Suppressor macrophage treated with lipopolysaccharide for 4 hours (primary cell): ENCODE data around the gene PTPRG.

Source experiments
- DNase-seq: peaks from one replicate; pipeline ENCODE4 v3.0.0-alpha.2; 2020

PTPRG gene

DNA sequence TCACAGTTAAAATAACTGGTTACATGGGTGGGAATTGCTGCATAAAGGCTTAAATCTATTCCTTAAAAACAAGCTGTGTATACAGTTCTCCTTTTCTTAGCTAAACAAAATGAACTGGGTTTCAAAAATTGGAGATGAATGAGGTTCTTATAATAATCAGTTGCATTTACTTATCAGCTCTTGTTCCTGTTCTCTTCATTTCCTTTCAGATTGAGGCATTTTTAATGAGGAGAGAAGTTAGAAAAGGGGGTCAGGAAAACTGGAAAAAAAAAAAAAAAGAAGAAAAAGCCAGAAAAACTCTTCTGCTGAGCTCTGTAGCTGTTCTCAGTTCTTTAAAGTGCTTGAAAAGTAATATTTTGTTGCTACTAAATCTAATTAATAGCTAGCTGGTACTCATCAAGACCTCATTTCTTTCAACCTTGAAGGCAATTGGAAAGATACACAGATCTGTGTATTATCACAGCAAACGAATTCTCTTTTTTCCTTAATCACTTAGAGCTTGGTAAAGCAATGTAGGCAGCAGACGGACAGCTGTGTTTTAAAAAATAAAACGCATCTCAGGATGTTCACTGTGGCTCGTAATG is 32.2 kb downstream of the PTPRG start:
- no peak for DNase-seq

DNA sequence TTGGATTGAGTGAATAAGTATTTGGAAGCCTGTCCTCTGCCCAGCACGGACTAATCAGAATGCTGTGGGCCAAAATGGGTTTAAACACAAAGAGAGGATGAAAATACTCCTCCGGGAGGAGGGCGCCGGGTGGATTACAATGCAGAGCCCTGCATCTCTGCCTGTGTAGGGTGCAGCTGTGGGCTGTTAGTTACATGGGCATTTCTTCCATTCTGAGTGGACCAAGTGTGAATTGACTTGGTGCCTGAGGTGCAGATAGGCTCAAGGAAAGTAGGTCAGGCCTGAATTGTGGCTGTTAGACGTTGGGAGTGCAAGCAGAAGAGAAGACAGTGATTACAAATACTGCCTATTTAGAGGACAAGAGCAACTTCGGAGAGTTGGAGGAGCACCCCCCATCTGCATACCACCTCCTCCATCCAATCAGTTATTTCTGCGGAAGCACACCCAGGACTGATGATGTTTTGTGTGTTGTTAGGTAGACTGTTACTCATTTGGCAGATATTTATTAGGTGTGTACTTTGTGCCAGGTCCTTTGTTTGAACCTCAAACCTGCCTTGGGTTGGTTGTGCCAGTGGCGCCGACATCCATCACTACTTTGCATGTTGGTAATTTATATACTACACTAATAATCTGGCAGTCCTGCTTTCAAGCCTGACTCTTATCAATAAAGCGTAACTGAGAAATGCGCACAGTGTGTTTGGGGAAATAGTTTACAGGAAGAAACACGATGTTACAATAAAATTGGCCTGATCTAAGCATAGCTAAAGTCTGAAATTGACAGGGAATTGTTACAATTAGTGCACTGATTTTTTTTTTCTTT is 33.0 kb downstream of the PTPRG start:
- DNase-seq, result no peak

DNA sequence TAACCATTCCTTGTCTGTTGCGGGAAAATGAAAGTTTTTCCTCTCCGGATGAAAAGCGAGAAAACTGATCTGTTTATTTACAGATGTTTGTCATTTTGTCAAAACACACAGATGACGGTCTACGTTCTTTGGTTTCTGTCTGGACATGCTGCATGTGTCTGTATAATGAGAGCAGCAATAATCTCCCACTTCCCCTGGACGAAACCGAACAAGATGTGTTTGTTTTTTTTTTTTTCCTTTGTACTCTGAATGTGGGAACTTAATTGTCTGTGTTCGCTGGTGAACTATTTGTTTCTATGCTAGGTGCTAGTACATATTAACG is 33.6 kb downstream of the PTPRG start:
- no peak for DNase-seq

DNA sequence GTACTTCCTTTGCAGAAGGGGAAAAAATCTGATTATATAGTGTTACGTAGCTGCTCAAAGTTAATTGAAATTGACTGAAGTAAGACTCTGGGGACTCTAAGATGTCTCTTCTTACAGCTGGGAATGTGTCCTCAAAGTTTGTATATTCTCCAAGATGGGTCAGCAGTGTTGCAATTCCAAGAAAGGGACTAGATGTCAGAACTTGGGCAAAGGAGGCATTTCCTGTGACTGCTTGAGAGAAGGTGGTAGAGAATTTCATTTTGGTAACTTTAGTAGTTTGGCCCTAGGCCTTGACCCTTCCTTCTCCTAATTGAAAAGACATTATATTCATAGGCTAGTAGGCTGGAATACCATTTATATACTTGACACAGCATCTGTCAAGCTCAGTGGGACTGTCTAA is 33.9 kb downstream of the PTPRG start:
- DNase-seq, result no peak

DNA sequence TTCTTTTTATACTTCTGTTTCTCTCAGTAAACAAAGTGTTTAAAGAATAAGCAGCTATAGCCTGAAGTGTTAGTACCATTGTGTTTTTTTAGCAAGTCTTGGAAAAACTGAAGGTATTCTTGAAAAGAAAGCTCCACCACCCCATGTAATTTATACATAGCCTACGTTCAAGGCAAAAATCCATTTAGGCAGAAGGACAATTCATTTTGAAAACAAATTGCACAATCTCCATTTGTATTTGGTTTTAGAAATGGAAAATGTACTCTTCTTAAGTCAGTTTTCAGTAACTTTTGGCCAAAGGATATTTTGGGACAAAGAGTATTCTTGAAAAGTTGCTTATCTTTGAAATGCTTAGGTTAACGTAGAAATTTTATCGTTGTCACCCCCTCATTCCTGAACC is 34.5 kb downstream of the PTPRG start:
- no peak for DNase-seq

DNA sequence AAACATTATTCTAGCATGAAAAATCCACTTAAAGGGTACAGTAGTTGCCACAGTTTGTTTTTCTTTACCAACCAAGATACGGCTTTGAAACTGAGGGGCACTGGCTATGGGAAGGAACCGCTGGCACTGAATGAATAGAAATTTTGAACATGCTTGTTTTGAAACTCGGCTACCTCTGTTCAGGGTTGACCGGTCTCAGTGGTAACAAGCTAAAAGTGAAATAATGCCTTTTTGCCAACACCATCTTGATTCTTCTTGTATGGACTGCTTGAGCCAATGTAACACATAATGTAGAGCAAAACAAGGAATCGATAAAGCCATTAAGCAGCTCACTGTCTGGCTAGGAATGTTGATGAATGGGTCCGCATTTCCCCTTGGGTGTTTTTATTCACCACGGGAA is 36.5 kb downstream of the PTPRG start:
- DNase-seq, result no peak

DNA sequence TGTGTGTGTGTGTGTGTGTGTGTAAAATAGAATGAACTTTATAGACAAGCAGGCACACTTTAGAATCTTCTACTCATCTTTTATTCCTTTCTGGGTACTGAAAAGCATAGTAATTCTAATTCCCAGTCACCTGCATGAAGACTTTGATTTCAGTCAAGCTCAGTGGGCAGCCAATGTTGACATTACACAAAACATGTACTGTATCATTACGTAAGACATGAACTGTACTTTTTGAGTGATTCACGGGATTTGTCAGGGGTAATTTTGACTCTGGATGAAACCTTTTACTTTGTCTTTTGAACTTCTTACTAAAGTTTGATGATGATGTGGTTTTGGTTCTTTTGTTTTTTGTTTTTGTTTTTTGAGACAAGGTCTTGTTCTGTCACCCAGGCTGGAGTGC is 38.8 kb downstream of the PTPRG start:
- DNase-seq, result no peak

DNA sequence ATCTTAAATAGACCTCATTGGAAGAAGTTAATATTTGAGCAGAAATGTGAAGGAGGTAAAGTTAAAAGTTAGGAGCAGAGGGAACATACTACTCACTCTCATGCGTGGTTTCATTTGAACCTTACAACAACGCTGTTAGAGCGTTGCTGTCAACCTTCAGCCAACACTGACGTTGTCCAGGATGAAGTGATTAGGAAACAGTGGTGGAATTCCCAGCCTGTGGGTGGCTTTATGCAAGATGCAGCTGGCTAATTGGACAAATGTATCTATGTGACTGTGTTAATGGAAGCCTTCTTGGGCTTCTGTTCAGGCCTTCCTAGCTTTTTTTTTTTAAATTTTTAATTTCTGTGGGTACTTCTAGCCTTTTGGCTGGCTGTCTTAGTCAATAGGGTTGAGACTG is 40.5 kb downstream of the PTPRG start:
- no peak for DNase-seq

DNA sequence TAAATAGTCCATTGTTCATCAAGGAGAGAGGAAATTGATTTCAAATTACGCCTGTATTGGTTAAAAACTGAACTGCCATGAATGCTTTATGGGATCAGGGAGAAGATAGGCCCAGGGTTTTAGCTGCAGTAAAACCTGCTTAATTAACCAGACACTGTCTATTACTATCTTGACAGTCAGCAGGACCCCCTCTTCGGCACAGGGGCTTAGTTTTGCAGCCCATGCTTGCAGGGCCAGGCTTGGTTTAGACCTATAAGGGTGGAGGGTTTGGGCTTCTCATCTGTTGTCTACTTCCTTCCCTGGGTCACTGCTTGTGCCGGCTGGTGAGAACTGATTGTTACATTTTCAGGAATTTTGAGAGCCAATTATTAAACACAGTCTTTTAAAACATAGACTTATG is 41.1 kb downstream of the PTPRG start:
- DNase-seq, result no peak

DNA sequence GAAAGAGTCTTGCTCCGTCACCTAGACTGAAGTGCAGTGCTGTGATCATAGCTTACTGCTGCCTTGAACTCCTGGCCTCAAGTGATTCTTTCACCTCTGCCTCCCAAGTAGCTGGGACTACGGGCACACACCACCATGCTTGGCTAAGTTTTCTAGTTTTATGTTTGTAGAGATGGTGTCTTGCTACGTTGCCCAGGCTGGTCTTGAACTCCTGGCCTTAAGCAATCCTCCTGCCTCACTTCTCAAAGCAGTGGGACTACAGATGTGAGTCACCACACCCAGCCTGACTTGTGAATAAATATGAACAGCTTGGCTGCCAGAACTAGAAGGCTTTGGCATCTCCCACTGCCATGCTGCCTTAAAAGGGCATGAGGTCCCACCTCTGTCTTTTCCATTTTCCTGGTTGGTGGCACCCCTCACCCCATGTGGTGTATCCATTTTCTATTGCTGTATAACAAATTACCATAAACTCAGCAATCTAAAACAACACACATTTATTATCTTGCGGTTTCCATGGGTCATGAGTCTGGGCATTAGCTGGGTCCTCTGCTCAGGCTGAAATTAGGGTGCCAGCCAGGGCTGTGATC is 44.3 kb downstream of the PTPRG start:
- DNase-seq, result no peak

DNA sequence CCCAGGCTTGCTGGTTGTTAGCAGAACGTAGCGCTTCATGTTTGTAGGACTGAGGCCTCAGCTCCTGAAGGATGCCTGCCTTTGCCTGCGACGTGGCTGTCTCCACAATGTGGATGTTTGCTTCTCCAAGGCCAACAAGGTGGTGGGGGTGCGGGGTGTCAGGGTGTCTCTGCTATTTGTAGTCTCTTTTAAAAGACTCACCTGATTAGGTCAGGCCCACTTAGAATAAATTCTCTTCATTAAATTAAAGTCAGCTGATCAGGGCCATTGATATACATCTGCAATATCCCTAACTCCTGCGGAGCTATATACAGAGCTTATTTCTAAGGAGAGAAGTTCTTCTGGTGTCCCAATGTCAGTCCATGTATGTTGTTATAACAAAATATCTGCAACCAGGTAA is 44.8 kb downstream of the PTPRG start:
- DNase-seq, result no peak

DNA sequence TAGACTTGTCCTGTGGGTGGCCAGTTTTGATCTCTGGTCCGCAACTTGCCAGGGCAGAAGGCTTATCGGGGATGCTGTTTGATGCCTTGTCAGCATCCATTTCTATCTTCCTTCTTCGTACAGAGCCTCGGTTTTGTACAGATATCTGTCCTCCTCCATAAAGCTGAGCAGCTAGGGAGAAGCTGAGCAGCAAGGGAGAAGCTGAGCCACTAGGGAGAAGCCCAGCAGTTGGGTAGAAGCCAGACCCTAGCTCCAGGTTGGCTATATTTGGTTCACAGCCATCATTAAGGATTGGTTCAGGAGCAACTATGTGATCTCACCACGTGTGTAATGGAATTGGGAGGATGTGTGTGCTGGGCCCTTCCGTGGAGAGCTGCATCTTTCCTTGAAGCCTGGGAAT is 46.7 kb downstream of the PTPRG start:
- DNase-seq, result no peak

DNA sequence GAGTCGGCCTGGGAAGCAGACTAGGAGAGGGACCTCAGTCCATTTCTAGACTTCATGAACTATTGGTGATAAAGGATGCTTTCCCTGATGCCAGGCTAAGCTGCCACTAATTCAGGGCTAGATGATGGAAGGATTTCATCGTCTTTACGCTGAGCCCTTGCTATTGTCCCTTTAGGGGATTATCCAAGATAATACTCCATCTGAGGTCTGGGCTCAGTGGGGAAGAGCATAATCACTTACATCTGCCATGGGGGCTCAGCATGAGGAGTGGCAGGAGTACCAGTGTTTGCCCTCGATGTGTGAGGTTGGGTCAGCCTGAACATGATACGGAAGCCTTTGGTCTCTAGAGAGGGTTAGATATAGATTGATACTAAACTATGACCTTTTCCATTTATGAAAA is 47.3 kb downstream of the PTPRG start:
- no peak for DNase-seq

DNA sequence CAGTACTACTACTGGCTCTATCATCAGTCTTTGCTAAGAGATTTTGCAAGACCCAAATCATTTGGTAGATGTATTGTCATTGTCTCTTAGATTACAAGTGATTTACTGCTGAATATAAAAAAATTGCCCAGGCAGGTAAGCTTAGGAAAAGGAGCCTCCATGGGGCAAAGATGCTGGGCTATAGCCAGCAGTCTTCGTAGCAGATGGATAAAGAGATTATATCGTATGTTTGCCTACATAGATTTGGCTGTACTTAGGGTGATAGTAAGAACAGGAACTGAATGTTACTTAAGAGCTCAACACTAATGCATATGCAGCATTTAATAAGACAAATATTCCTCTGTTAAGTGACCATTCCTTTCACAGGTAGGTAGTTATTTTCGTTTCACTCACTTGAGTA is 48.9 kb downstream of the PTPRG start:
- no peak for DNase-seq

DNA sequence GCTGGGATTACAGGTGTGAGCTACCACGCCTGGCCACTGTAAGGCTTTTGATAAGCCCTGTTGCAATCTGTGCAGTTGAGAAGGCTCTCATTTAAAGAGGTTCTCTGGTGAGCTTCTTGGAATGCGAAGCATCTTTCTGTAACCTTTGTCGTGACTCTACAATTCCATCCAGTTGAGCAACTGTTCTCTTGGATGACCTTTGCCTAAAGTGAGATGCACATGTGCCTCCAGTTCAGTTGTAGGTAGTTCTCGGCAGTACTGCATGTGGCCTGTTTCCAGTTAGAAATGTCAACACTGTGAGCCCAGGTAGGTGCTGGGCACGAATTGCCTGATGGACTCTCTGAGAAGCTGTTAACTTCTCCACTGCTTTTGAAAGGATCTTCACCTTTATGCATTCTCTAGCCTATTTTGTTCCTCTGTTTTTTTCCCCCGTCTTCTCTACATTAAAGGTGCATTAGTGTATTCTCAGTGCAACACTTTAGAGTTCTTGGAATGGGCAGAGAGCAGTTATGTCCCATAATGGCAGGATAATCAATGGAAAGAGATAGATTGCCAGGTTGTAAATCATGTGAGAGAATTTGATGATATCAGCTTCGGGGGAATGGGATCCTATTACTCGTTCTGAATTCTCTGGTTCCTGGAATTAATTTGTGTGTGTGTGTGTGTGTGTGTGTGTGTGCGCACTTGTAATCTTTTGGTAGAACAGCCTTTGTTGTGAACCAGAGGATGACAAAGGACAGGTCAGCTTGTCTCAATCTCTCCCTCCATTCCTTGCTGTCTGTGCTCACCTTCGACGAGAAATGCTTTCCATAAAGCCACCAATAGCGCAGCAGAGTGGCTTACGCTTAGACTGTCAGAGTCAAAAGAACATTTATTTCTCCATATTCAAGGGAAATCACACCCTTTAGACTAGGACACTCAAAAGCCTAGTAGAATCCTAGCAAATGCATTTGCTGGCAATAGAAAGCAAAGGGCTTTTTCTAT is 51.1 kb downstream of the PTPRG start:
- no peak for DNase-seq

DNA sequence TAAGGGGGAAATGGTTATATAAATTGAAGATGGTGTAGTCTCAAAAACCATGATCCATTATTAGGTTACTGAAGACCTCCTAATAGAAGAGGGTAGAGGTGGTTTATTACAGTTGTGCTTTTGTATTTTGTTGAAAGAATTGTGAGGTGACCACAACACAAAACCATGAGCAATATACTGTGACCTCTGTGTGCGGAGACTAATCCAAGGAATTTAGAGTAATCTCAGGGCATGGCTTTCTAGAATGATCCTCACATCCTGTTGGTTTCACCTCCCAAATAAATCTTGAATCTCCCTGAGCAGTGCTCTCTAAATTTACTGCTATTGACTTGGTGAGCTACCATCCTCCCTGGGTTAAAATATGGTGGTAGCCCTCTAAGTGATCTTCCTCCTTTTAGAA is 52.3 kb downstream of the PTPRG start:
- DNase-seq, result no peak

DNA sequence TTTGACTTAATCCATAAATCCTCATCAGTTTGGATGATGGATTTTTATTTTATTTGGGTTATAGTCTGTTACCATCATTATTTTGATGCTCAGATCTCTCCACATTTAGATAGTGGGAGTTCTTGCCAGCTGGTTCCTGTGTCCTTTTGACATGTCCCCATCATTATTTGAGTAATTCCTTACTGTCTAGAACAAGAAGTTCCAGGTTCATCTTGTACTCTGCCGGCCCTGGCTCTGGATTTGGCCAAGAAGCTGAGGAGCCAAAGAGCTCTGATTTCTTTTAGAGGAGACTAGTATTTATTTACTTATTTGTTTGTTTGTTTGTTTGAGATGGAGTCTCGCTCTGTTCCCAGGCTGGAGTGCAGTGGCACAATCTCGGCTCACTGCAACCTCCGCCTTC is 54.3 kb downstream of the PTPRG start:
- DNase-seq, result no peak

DNA sequence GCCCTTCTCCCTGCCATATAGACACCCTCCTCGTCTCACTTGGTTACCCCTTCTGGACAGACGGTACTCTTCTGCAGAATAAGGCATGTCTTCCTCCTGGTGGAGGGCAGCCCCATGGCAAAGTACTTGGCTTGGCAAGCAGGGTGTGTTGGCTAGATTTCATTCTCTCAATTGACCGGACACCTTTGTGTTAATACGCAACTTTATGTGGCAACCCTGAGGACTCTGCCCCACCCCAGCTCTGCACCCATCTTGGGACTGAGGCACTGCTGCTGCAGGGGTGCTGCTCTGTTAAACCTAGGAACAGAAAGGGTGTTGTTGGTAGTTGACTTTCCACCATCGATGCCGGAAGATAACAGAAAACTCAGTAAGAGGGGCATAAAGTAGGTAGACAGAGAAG is 55.2 kb downstream of the PTPRG start:
- DNase-seq, result no peak

DNA sequence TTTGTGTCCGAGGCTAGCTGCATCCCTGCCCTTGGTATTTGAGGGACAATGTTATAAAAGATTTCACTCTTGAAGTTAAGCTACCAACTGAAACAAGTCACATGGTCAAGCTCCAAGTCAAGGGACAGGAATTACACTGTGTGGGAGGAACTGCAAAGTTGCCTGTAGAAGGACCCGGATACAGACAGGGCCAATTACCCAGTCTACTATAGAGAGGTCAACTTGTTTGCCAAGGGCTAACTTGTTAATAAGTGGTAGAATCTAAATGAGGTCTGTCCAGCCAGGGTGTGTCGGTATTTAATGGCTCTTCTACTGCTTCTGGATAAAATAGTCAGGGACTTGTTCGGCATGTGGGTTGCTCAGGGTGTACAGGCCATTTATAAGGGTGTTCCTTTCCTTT is 55.7 kb downstream of the PTPRG start:
- DNase-seq, result no peak

DNA sequence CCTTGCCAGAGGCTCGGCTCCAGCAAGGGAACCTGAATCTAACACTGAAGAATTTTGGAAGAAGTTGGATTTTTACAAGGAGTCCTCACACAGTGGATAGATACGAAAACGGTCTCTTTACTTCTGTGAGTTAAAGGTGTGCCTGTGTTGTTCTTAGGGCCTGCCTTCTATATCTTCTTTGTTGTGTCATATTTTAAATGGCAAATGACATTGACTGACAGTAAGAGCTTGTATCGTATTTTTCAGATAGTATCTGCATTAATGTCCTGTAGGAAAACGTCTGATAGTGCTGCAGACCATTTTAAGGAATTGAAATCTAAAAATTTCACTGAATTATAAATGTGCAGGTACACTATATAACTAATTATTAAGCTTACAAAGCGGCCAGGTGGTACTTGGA is 56.3 kb downstream of the PTPRG start:
- no peak for DNase-seq

DNA sequence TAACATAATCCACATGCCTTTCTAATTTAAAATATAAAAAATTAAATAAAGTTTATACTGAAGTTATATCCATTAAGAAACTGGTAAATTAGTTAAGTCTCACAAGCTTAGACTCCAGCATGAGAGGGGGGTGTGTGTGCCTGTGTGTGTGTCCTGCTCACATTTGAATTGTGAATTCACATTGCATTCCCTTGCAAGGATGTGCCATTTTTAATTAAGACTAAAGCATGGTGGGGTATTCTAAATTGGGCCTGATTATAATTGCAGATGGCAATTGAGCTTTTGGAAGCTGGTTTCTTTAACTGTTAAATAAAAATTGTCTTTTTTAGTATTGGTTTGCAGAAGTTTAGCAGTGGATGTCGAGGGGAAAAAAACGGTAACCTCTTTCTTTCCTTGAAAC is 56.9 kb downstream of the PTPRG start:
- no peak for DNase-seq

DNA sequence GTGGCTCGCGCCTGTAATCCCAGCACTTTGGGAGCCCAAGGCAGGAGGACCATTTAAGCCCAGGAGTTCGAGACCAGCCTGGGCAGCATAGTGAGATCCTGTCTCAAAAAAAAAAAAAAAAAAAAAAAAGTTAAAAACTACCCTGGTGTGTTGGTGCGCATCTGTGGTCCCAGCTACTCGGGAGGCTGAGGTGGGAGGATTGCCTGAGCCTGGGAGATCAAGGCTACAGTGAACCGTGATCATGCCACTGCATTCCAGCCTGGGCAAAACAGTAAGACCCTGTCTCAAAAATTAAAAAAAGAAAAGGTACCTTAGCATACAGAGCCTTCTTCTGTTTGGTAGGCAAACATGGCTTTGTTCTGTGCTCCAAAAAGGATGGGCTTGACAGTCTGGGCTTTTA is 57.5 kb downstream of the PTPRG start:
- no peak for DNase-seq

DNA sequence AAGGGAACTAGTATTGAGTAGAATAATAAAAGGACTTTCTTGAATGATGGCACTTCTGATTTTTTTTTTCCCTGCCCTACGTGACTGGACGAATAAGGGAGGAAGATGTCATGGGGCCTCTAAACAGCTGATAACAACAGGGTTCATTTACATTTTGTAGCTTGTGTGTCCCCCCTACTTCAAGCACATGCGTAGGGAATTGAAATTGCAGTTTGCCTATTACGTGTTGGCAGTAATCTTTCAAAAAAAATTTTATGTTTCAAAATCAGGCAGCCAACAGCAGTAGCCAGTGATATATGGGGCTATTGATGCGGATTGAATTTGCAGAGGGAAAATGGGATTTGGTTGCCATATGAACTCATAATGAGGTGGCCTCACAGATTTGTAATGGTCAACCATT is 58.7 kb downstream of the PTPRG start:
- no peak for DNase-seq

DNA sequence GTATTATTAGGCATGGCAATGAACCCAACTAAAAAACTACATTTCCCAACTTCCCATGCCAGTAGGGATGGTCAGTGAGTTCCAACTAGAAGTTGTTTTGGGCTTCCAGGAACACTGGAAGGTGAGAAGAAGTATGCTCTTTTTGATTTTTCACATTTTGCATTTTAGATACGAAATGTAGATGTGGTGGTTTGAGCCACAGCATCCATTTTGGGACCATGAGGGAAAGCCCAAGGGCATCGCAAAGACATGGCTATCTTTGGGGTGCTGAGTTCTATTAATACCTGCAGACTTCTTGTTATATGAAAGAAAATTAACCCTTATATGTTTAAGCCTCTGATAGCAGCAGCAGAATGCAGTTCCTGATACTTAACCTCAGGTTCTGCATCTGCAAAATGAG is 62.9 kb downstream of the PTPRG start:
- no peak for DNase-seq
